Stimulated activated CD4-positive, alpha-beta T cell treated with anti-CD3 and anti-CD28 coated beads, Interleukin-1b, Interleukin-23, amount 100 ng/mL, for 1 hour (primary cell): Measurements from ENCODE around the gene UBAP2.

Experiments
- DNase-seq, 2 donors: peaks; one replicate each; pipeline ENCODE4 v3.0.0-alpha.2; 2020; ENCODE audit warnings: low read depth in 2 of 2

The UBAP2 gene

DNA sequence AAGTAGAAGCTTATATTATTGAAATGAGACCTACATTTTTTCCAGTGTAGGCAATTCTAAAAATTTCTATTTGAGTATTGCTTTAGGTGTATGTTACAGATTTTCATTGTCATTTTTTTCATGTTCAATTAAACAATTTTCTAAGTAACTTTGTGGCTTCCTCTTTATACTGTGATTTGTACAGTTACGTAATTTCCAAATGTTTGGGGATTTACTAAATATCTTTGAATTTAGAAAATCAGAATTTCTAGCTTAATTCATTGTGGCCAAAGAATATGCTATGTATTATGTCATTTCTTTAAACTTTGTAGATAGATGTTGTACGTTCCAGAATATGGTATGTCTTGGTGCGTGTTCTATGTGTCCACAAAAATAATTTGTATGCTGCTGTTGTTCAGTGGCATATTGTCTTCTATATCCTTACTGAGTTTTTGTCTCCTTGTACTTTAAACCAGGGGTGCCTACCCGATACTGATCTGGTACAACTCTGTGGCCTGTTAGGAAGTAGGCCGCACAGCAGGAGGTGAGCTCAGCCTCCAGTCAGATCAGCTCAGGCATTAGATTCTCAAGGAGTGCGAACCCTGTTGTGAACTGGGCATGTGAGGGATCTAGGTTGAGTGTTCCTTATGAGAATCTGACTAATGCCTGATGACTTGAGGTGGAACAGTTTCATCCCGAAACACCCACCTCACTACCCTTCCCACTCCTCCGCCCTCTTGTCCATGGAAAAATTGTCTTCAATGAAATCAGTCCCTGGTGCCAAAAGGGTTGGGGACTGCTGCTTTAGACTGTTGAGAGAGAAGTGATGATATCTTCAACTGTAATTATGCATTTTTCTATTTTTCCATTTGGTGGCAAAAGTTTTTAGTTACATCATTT is 168.2 kb downstream of the UBAP2 start:
- DNase-seq, result no peak

DNA sequence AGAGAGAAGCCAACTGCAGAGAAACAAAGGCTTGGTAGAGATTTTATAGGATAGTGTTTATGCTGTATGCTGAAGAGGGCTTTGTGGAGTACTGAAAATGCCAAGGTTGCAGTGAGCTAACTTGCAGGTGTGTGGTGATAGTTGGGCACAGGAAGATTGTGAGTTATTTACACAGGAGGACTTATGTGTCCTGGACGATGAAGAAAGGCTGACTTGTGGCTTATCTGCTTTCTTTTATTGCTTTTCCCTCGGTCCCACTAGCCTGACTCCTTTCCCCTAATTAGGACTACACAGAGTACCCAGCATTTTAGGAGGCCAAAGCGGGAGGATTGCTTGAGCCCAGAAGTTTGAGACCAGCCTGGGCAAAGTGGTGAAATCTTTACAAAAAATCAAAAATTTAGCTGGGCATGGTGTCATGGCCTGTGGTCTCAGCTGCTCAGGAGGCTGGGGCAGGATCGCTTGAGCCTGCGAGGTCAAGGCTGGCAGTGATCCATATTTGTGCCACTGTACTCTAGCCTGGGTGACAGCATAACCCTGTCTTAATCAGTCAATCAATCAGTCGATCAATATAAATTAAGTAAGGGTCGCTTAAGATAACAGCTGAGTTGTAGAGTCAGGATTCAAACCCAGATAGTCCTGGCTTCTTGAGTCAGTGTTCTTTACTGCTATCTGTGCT is 169.9 kb downstream of the UBAP2 start:
- no peak for DNase-seq

DNA sequence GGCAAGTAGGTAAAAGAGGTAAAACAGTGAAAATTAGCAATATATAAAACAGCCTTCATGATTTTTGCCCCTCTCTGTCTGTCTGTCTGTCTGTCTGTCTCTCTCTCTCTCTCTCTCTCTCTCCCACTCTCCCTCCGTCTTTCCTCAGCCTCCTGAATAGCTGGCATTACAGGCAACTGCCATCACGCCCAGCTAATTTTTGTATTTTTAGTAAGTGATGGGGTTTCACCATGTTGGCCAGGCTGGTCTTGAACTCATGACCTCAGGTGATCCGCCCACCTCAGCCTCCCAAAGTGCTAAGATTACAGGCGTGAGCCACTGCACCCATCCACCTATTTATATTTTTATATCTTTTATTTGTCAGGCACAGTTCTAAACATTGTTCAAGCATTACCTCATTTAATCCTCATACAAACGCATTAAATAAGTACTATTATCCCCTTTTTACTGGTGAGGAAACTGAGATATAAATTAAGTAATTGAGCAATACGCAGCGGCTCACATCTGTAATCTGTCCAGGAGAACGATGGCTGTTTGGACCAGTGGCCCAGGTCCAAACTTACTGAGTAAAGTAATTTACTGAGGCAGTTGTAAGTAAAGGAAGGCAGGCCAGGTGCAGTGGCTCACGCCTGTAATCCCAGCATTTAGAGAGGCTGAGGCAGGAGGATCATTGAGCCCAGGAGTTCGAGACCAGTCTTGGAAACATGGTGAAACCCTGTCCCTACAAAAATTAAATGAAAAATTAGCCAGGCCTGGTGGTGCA is 170.8 kb downstream of the UBAP2 start:
- no peak for DNase-seq
